T-cell (primary cell): ENCODE results near the gene NAA40. TPM values are rescaled to one million over a fixed set of nuclear protein-coding genes. Genes with fewer than 3 reads are reported as not detected.
A peak's percentile ranks its signal among the peaks of the same experiment; 100 is the strongest.
"Not testable (repeated sequence)": the region's sequence is repeated elsewhere in the genome, so short reads cannot be mapped to it uniquely, and the experiment has no call there.

Experiments
- ATAC-seq, 4 experiments: fragments of 200-7000 bp in 3 of 4; fragments of 150-1000 bp in 1 of 4; cut with Tn5 transposase; replicated peaks in 1 of 4; 1 replicate in 3 of 4; 2 replicates in 1 of 4; pipeline ENCODE4 v1.10.0; 2021; ENCODE audit warnings: moderate library complexity in 3 of 4, mild to moderate bottlenecking in 2 of 4, moderate number of reproducible peaks in 1 of 4
- CTCF ChIA-PET, 2 donors: fragments of 300-600 bp; sonication (Branson Sonifier 250); formaldehyde crosslinking; loops; one replicate each; lab custom pipeline; 2022; ENCODE audit warnings: antibody characterized with exemption in 2 of 2; lab: Charles Lee
- POLR2A ChIA-PET, 2 donors: fragments of 300-600 bp; sonication (Branson Sonifier 250); formaldehyde crosslinking; loops; one replicate each; lab custom pipeline; 2022; ENCODE audit warnings: antibody characterized with exemption in 2 of 2; lab: Charles Lee
- DNase-seq, 35 experiments: peaks; one replicate each; pipeline versions ENCODE4 v3.0.0 to v3.0.0-alpha.2; 2013 to 2023
- H3K27ac ChIP-seq: one replicate; pipeline ENCODE4 v1.5.1; 2013; ENCODE audit warnings: low read length
- H3K27me3 ChIP-seq, 2 experiments: replicated peaks in 1 of 2; 1 replicate in 1 of 2; 2 replicates in 1 of 2; pipeline versions ENCODE4 v1.6.1 to v1.7.0; 2013; ENCODE audit warnings: low read length in 1 of 2, mixed read lengths in 1 of 2; ENCODE audit not compliant: control insufficient read depth in 2 of 2, insufficient read depth in 2 of 2; ENCODE audit errors: extremely low read depth in 1 of 2
- H3K36me3 ChIP-seq, 2 donors: 1 replicate in 1 of 2; 2 replicates in 1 of 2; pipeline versions ENCODE4 v1.6.1 to v1.7.0; 2013; ENCODE audit warnings: low read length in 1 of 2; ENCODE audit not compliant: control insufficient read depth in 2 of 2, insufficient read depth in 1 of 2; ENCODE audit errors: extremely low read depth in 1 of 2
- H3K4me1 ChIP-seq, 2 experiments: 1 replicate in 1 of 2; 2 replicates in 1 of 2; pipeline versions ENCODE4 v1.6.1 to v1.7.0; 2013; ENCODE audit warnings: low read length in 2 of 2, mixed read lengths in 1 of 2; ENCODE audit not compliant: insufficient read depth in 2 of 2, control insufficient read depth in 1 of 2; ENCODE audit errors: extremely low read depth in 1 of 2
- H3K4me3 ChIP-seq, 2 donors: 1 replicate in 1 of 2; 2 replicates in 1 of 2; pipeline versions ENCODE4 v1.5.1 to v1.7.0; 2013; ENCODE audit warnings: mild to moderate bottlenecking in 2 of 2, low read length in 1 of 2, moderate library complexity in 1 of 2; ENCODE audit not compliant: control insufficient read depth in 1 of 2; ENCODE audit errors: extremely low read depth in 1 of 2
- H3K9me3 ChIP-seq: 2 replicates; pipeline ENCODE4 v1.7.0; 2013
- H3K27ac Mint-ChIP-seq, 2 donors: one replicate each; pipeline ENCODE4 v1.8.0; 2020 to 2021; ENCODE audit warnings: mild to moderate bottlenecking in 2 of 2, mixed read lengths in 2 of 2
- H3K27me3 Mint-ChIP-seq, 2 donors: one replicate each; pipeline ENCODE4 v1.8.0; 2021 to 2022; ENCODE audit warnings: mixed read lengths in 2 of 2
- H3K36me3 Mint-ChIP-seq: one replicate; pipeline ENCODE4 v1.8.0; 2021; ENCODE audit warnings: mixed read lengths
- H3K4me1 Mint-ChIP-seq, 3 donors: one replicate each; pipeline ENCODE4 v1.8.0; 2020 to 2022; ENCODE audit warnings: mixed read lengths in 3 of 3, mild to moderate bottlenecking in 1 of 3
- H3K4me3 Mint-ChIP-seq, 3 donors: one replicate each; pipeline ENCODE4 v1.8.0; 2020 to 2022; ENCODE audit warnings: mild to moderate bottlenecking in 3 of 3, mixed read lengths in 3 of 3, moderate library complexity in 3 of 3
- H3K9me3 Mint-ChIP-seq, 3 donors: one replicate each; pipeline ENCODE4 v1.8.0; 2020 to 2022; ENCODE audit warnings: mixed read lengths in 3 of 3
- WGBS: methylation state at CpG from one replicate; pipeline ENCODE4 v1.1.5; 2013; ENCODE audit warnings: missing lambda C conversion rate; ENCODE audit not compliant: insufficient coverage; 5-methylcytosine and 5-hydroxymethylcytosine counted together
- total RNA-seq, 35 experiments: library from RNA in 6 of 35; stranded (reverse) in 6 of 35; fragments of 120-200 nt in 1 of 35; gene quantifications; one replicate each; pipeline versions ENCODE4 v1.2.1 to v1.2.4 and lab custom pipeline; 2013 to 2026

The NAA40 gene
- total RNA-seq, 5 donors from 2014 or later (not counting 1 experiment from before 2014, with no cell fraction given) = 19.0 to 27.5 (median 23.5) TPM

- Histone ChIP-seq H3K4me3 (no peak overlapping the region), H3K4me1 (peaks cover 2 to 17% of the 10 kb centered on the region in 2 experiments), H3K9me3 (no peaks in the 10 kb centered on the region), H3K27ac (no peak overlapping the region), H3K36me3 (no peaks in the 10 kb centered on the region), H3K27me3 (peaks cover 0 to 14% of the 10 kb centered on the region in 2 experiments)
- no peaks in the 10 kb centered on the region for H3K9me3 Mint-ChIP-seq
- H3K27me3 Mint-ChIP-seq = peaks cover 0 to 5% of the 10 kb centered on the region in 2 donors
- H3K4me1 Mint-ChIP-seq = peaks cover 9 to 19% (median 14%) of the 10 kb centered on the region in 3 donors
- no peak overlapping the region for H3K4me3 Mint-ChIP-seq
- H3K27ac Mint-ChIP-seq = no peak overlapping the region
- no peak for ATAC-seq
- no peaks in the 10 kb centered on the region for H3K36me3 Mint-ChIP-seq
- POLR2A ChIA-PET = no interaction called here
- CTCF ChIA-PET = no interaction called here
- no peak for DNase-seq
- WGBS = no CpG with 5 or more reads among the region's 5 CpGs
Observed at GRCh38 chr11:63970902-63971301, 32.1 kb downstream of the NAA40 start.

GRCh38 chr11:63973912-63974258 is 35.1 kb downstream of the NAA40 start:
- H3K36me3 ChIP-seq, CTCF ChIA-PET, POLR2A ChIA-PET, H3K9me3 ChIP-seq, ATAC-seq, H3K9me3 Mint-ChIP-seq, H3K36me3 Mint-ChIP-seq, H3K27ac ChIP-seq, H3K27me3 Mint-ChIP-seq, DNase-seq: not testable (repeated sequence)
- Histone ChIP-seq H3K4me1 (peaks cover 3 to 25% of the 10 kb centered on the region in 2 experiments), H3K4me3 (peak overlapping the region; percentile 96 to 97), H3K27me3 (peaks cover 0 to 14% of the 10 kb centered on the region in 2 experiments)
- peak overlapping the region; percentile 97 to 99 for H3K27ac Mint-ChIP-seq
- peaks cover 24 to 35% (median 24%) of the 10 kb centered on the region in 3 donors for H3K4me1 Mint-ChIP-seq
- H3K4me3 Mint-ChIP-seq = peak overlapping the region; percentile 99 to 100 (median 100)
- 57% methylated on average over 14 of the region's 18 CpGs for WGBS

GRCh38 chr11:63974259-63975143 is 35.7 kb downstream of the NAA40 start, which contains the start of gene COX8A:
TSS of gene COX8A (plus strand) at chr11:63974620. CDS start at chr11:63974681, 61 bp downstream.
- Histone ChIP-seq H3K4me1 (peaks cover 3 to 25% of the 10 kb centered on the region in 2 experiments), H3K27me3 (peaks cover 0 to 14% of the 10 kb centered on the region in 2 experiments), H3K27ac (peak within 1 kb of the TSS; percentile 88), H3K4me3 (peak within 1 kb of the TSS; percentile 96 to 97), H3K36me3 (peaks cover 3 to 6% of the 10 kb centered on the region in 2 donors), H3K9me3 (no peaks in the 10 kb centered on the region)
- ChIA-PET CTCF (no interaction called here), POLR2A (no interaction called here)
- H3K4me1 Mint-ChIP-seq = peaks cover 24 to 35% (median 24%) of the 10 kb centered on the region in 3 donors
- under 1% methylated on average over 62 of the region's 67 CpGs for WGBS
- DNase-seq (peak; percentile 75 to 99 (median 95)), ATAC-seq (peak; percentile 99)
- peak within 1 kb of the TSS; percentile 97 to 99 for H3K27ac Mint-ChIP-seq
- H3K27me3 Mint-ChIP-seq = peaks cover 0 to 4% of the 10 kb centered on the region in 2 donors
- H3K4me3 Mint-ChIP-seq = peak within 1 kb of the TSS; percentile 99 to 100 (median 100)
- no peaks in the 10 kb centered on the region for H3K9me3 Mint-ChIP-seq
- H3K36me3 Mint-ChIP-seq = peaks cover 4% of the 10 kb centered on the region

- H3K9me3 ChIP-seq = no peaks in the 10 kb centered on the region
- H3K27ac Mint-ChIP-seq = peak overlapping the region in 1 of 2 donors; percentile 38
Observed at GRCh38 chr11:63978551-63979239, 39.9 kb downstream of the NAA40 start.

GRCh38 chr11:63979426-63979825 is 40.6 kb downstream of the NAA40 start:
- Mint-ChIP-seq H3K9me3 (no peaks in the 10 kb centered on the region), H3K4me1 (peaks cover 16 to 27% (median 24%) of the 10 kb centered on the region in 3 donors), H3K27me3 (no peaks in the 10 kb centered on the region), H3K36me3 (peaks cover 4% of the 10 kb centered on the region), H3K27ac (no peak overlapping the region), H3K4me3 (no peak overlapping the region)
- DNase-seq (no peak), ATAC-seq (no peak)
- CTCF ChIA-PET = interaction anchor here in 1 of 2 donors (0.7 kb wide), 1 partner anchor 277 kb away, joined by 4 read pairs; no protein-coding TSS in a partner anchor
- peaks cover 3 to 6% of the 10 kb centered on the region in 2 donors for H3K36me3 ChIP-seq
- 97% methylated on average over 3 of the region's 5 CpGs for WGBS
- H3K4me1 ChIP-seq = peaks cover 3 to 20% of the 10 kb centered on the region in 2 experiments
- H3K9me3 ChIP-seq = no peaks in the 10 kb centered on the region
- POLR2A ChIA-PET = no interaction called here
- H3K27me3 ChIP-seq = no peaks in the 10 kb centered on the region
- H3K4me3 ChIP-seq = no peak overlapping the region
- no peak overlapping the region for H3K27ac ChIP-seq

More at GRCh38 chr11:63978551-63979239, 39.9 kb downstream of the NAA40 start:
- DNase-seq = no peak
- Histone ChIP-seq H3K4me3 (no peak overlapping the region), H3K27me3 (no peaks in the 10 kb centered on the region), H3K27ac (no peak overlapping the region), H3K36me3 (peaks cover 3 to 6% of the 10 kb centered on the region in 2 donors), H3K4me1 (peaks cover 3 to 25% of the 10 kb centered on the region in 2 experiments)
- WGBS = 68% methylated on average over 3 of the region's 10 CpGs
- Mint-ChIP-seq H3K4me3 (peak overlapping the region in 1 of 3 donors; percentile 22), H3K9me3 (no peaks in the 10 kb centered on the region), H3K36me3 (peaks cover 4% of the 10 kb centered on the region), H3K27me3 (no peaks in the 10 kb centered on the region), H3K4me1 (peaks cover 21 to 33% (median 24%) of the 10 kb centered on the region in 3 donors)
- CTCF ChIA-PET = no interaction called here
- POLR2A ChIA-PET = no interaction called here
- ATAC-seq = no peak

- CTCF ChIA-PET = interaction anchor here in 1 of 2 donors (0.9 kb wide), 1 partner anchor 199 kb away, joined by 3 read pairs; no protein-coding TSS in a partner anchor
- Mint-ChIP-seq H3K27me3 (no peaks in the 10 kb centered on the region), H3K9me3 (no peaks in the 10 kb centered on the region), H3K36me3 (peaks cover 9% of the 10 kb centered on the region), H3K4me1 (peaks cover 26 to 35% (median 30%) of the 10 kb centered on the region in 3 donors), H3K4me3 (peak overlapping the region; percentile 96 to 99 (median 96)), H3K27ac (peak overlapping the region; percentile 95 to 98)
- 0% methylated on average over 12 of the region's 18 CpGs for WGBS
- peak overlapping the region; percentile 94 to 99 for H3K4me3 ChIP-seq
- POLR2A ChIA-PET = interaction anchor here in 1 of 2 donors (0.5 to 0.9 kb wide), 2 partner anchors 203 to 214 kb away, joined by 3 read pairs; no protein-coding TSS in a partner anchor
- H3K36me3 ChIP-seq = peaks cover 7 to 21% of the 10 kb centered on the region in 2 donors
- no peaks in the 10 kb centered on the region for H3K9me3 ChIP-seq
- no peaks in the 10 kb centered on the region for H3K27me3 ChIP-seq
- peaks cover 13 to 33% of the 10 kb centered on the region in 2 experiments for H3K4me1 ChIP-seq
- DNase-seq (peak in 33 of 35 experiments; percentile 50 to 79 (median 61)), ATAC-seq (peak; percentile 80 to 91 (median 90))
- peak overlapping the region; percentile 86 for H3K27ac ChIP-seq
Observed at GRCh38 chr11:63985812-63986155, 47.0 kb downstream of the NAA40 start.
